GM12872 (cell line): ENCODE results near the gene NDUFB10.

Source experiments
- TF ChIP-seq, protein P1 (sequence below): IDR thresholded peaks from 3 replicates; pipeline ENCODE4 v1.5.1; 2011; ENCODE audit warnings: low read depth, mild to moderate bottlenecking, low read length, moderate library complexity; ENCODE audit not compliant: insufficient read depth

The NDUFB10 gene

DNA sequence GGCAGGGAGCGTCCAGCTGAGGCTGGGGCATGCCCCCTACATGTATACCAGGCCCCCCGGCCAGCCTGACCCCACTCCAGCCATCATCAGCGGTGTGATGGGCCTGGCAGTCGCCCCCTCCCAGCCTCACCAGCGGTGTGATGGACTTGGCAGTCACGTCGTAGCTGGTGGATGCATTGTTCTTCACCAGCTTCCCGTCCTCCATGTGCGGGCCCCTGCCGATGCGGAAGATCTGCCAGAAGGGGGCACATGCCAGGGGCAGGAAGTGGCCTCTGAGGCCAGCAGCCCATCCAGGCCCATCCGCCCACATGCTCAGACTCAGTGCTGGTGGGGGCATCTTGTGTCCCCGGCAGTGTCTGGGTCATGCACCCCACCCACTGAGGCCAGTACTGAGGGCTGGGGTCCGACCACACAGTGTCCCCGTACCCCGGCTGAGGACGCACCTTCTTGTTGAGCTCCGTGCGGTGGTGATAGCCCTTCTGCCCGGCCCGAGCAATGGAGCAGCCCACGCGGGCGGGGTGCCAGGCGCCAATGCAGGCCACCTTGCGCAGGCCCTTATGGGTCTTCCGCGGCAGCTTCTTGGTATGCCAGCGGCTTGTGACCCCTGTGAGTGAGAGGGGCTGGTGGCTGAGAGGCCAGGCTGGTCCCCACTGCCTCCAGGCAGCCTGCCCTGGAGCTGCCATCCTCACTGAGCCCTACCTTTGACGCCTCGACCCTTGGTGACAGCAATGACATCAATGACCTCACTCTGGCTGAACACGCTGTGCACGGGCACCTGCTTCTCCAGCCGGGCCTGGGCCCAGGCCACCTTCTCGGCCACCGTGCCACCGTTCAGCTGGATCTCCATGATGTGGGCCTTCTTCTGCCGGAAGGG, 12.6 kb upstream of the NDUFB10 start:
- TF ChIP-seq, protein P1, sequence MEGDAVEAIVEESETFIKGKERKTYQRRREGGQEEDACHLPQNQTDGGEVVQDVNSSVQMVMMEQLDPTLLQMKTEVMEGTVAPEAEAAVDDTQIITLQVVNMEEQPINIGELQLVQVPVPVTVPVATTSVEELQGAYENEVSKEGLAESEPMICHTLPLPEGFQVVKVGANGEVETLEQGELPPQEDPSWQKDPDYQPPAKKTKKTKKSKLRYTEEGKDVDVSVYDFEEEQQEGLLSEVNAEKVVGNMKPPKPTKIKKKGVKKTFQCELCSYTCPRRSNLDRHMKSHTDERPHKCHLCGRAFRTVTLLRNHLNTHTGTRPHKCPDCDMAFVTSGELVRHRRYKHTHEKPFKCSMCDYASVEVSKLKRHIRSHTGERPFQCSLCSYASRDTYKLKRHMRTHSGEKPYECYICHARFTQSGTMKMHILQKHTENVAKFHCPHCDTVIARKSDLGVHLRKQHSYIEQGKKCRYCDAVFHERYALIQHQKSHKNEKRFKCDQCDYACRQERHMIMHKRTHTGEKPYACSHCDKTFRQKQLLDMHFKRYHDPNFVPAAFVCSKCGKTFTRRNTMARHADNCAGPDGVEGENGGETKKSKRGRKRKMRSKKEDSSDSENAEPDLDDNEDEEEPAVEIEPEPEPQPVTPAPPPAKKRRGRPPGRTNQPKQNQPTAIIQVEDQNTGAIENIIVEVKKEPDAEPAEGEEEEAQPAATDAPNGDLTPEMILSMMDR = no peak

DNA sequence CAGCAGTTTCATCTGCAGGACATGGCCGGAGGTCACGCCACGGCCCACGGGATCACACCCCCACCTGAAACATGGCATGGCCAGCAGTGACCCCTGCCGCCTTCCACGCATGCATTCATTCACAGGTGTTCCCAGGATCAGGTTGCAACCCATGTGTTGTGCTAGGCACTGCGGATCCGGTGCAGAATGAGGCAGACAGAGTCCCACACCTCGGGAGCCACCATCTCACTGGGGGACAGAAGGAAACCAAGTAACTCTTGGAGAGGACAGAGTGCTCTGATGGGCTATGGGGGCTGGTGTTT, 12.0 kb upstream of the NDUFB10 start:
- TF ChIP-seq, protein P1 = no peak

DNA sequence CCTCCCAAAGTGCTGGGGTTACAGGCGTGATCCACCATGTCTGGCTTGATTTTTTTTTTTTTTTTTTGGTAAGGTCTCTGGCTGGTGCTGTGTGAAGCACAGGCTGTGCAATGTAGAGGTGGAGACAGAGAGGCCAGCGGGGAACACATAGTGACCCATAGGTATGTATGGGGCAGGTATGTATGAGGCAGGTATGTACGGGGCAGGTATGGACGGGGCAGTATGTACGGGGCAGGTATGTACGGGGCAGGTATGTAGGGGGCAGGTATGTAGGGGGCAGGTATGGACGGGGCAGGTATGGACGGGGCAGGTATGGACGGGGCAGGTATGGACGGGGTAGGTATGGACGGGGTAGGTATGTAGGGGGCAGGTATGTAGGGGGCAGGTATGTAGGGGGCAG, 9.8 kb upstream of the NDUFB10 start:
- TF ChIP-seq, protein P1 = no peak

DNA sequence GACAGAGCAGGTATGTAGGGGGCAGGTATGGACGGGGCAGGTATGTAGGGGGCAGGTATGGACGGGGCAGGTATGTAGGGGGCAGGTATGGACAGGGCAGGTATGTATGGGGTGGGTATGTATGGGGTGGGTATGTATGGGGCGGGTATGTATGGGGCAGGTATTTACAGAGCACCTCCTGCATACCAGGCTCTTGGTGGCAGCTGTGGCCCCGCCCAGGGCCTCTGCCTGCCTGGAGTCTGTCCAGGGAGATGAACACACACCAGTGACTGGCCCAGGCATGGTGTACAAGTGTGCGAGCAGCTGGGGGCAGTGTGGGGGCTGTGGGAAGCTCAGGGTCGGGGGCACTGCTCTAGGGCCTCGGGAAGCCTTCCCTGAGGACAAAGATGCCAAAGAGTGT, 9.3 kb upstream of the NDUFB10 start:
- TF ChIP-seq, protein P1 = no peak

DNA sequence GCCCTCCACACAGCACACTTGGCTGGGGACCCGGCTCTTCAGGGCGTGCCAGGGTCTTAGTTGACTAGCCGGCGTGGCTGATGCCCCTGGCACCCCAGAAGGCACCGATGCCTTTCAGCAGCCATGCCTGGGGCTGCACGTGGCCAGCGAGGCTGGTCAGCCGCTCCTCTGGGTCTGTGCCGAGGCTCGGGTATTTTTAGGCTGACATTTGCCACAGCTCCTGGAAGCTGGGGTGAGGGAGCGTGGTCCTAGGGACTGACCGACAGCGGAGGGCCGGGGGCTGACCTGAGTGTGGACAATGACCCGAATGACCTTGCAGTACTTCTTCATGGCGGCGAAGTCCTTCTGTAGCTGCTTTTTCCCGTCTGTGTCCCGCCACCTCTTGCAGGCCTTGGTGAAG, 8.8 kb upstream of the NDUFB10 start:
- TF ChIP-seq, protein P1 = no peak

DNA sequence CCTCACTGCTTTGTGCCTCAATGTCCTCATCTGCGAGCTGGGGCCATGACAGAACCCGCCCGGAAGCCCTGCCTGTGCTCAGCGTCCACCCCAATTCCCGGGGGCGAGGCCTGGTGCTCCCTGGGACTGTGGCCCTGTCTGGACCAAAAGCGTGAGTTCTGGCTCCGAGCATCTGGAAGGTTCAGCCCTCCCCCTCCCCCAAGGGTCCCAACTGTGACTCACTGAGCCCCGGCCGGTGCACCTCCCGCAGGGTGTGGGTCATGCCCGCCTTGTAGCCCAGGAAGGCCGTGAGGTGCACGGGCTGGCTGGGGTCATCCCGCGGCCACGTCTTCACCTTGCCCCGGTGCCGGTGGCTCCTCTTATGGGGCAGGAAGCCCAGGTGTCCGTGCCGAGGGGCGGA, 5.6 kb upstream of the NDUFB10 start:
- TF ChIP-seq, protein P1 = no peak

DNA sequence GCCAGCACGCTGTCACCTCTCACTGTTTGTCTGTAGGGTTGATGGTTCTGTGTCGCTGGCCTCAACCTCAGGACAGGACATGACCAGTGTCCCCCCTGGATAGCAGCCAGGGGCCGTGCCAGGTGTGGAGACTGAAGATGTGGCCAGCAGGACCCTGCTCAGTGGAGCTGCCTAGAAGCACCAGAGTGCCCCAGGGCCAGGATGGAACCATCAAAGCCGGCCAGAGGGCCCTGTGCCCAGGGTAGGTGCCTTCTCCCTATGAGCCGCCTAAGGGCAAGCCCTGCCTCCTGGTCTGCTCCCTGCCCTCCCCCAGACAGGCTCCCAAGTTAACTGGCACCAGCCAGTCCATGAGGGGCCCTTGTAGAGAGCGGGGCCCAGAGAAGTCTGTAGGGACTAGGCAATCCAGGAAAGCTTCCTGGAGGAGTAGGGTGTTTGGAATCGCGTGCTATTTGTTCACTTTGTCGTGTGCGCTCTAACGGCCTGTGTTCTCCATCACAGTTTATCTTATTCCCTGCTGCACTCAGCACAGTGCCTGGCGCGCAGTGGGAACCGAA, 546 bp upstream of the NDUFB10 start:
- TF ChIP-seq, protein P1 = no peak
